ENCODE results near the gene TSSK6.

- TF ChIP-seq CTCF (conservative IDR thresholded peaks at IDR 0.05 in 1 of 2, IDR thresholded peaks at IDR 0.05 in 1 of 2; ENCODE audit: extremely low read depth in 1 of 2, insufficient read depth in 1 of 2, low read depth in 1 of 2, low read length in 2 of 2) (no peak), EZH2 (IDR thresholded peaks at IDR 0.05; ENCODE audit: borderline replicate concordance, low read length) (no peak)
Measured at GRCh38 chr19:19508217-19508616, 7.1 kb downstream of the TSSK6 start.
